Neural crest cell (in vitro differentiated cells): ENCODE measurements around the gene CADPS. TPM values are rescaled to one million over a fixed set of nuclear protein-coding genes. Genes with fewer than 3 reads are reported as not detected.

Experiments used
- DNase-seq: peaks from one replicate; pipeline ENCODE4 v3.0.0; 2021; ENCODE audit warnings: low read depth, mixed read lengths, low spot score
- H3K27ac Mint-ChIP-seq: one replicate; pipeline ENCODE4 v1.8.0; 2021; ENCODE audit warnings: mild to moderate bottlenecking, mixed read lengths; ENCODE audit not compliant: unreplicated experiment
- H3K27me3 Mint-ChIP-seq: 2 replicates; pipeline ENCODE4 v1.8.0; 2021; ENCODE audit warnings: low read depth, mild to moderate bottlenecking, mixed read lengths
- H3K36me3 Mint-ChIP-seq: 2 replicates; pipeline ENCODE4 v1.8.0; 2021; ENCODE audit warnings: low read depth, mild to moderate bottlenecking, mixed read lengths
- H3K4me1 Mint-ChIP-seq: 2 replicates; pipeline ENCODE4 v1.8.0; 2021; ENCODE audit warnings: mixed read lengths
- H3K4me3 Mint-ChIP-seq: one replicate; pipeline ENCODE4 v1.8.0; 2021; ENCODE audit warnings: mild to moderate bottlenecking, mixed read lengths
- H3K9me3 Mint-ChIP-seq: 2 replicates; pipeline ENCODE4 v1.8.0; 2021; ENCODE audit warnings: mixed read lengths
- total RNA-seq: library from RNA; stranded (reverse); gene quantifications from 2 replicates; pipeline ENCODE4 v1.2.1, GENCODE V29; 2021
- TF ChIP-seq, protein P1 (sequence below): fragments of 200-600 bp; sonication (generic); conservative IDR thresholded peaks from 2 replicates; pipeline ENCODE4 v1.5.0; 2021; ENCODE audit warnings: antibody characterized with exemption, mild to moderate bottlenecking

Gene CADPS
- total RNA-seq, 1 donor from 2014 or later: 9.3 TPM

DNA sequence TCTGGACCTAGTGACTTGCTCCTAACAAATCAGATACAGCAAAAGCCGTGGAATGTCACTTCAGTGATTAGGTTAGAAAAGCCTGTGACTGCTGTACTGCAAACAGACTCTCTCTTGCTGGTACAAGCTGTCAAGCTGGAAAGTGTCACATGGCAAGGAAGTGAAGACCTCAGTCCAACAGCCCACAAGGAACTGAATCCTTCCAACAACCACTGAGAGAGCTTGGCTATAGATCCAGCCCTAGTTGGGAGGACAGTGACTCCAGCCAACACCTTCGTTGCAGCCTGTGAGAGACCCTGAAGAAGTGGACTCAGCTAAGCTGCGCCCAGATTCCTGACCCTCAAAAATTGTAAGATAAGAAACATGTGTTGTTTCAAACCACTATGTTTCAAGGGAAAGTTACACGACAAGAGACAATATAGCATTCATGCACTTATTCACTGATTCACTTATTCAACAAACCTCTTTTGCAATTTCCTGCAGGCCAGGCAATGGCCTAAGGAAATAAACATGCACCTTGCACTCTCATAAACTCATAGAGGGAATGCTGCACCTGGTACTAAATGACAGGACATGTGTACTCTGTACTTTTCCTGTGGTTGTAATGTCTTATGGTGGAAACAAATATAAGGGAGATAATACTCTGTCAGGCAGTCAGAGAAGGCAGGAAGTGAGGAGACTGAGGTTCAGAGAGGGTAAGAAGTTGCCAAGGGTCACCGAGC lies 142.9 kb downstream of the CADPS start:
- no peak overlapping the region for H3K27ac Mint-ChIP-seq
- no peak overlapping the region for H3K4me3 Mint-ChIP-seq
- H3K36me3 Mint-ChIP-seq: no peaks in the 10 kb centered on the region
- no peak for DNase-seq
- peaks cover 6% of the 10 kb centered on the region for H3K4me1 Mint-ChIP-seq
- no peaks in the 10 kb centered on the region for H3K9me3 Mint-ChIP-seq
- TF ChIP-seq, protein P1, sequence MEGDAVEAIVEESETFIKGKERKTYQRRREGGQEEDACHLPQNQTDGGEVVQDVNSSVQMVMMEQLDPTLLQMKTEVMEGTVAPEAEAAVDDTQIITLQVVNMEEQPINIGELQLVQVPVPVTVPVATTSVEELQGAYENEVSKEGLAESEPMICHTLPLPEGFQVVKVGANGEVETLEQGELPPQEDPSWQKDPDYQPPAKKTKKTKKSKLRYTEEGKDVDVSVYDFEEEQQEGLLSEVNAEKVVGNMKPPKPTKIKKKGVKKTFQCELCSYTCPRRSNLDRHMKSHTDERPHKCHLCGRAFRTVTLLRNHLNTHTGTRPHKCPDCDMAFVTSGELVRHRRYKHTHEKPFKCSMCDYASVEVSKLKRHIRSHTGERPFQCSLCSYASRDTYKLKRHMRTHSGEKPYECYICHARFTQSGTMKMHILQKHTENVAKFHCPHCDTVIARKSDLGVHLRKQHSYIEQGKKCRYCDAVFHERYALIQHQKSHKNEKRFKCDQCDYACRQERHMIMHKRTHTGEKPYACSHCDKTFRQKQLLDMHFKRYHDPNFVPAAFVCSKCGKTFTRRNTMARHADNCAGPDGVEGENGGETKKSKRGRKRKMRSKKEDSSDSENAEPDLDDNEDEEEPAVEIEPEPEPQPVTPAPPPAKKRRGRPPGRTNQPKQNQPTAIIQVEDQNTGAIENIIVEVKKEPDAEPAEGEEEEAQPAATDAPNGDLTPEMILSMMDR: no peak
- no peaks in the 10 kb centered on the region for H3K27me3 Mint-ChIP-seq

DNA sequence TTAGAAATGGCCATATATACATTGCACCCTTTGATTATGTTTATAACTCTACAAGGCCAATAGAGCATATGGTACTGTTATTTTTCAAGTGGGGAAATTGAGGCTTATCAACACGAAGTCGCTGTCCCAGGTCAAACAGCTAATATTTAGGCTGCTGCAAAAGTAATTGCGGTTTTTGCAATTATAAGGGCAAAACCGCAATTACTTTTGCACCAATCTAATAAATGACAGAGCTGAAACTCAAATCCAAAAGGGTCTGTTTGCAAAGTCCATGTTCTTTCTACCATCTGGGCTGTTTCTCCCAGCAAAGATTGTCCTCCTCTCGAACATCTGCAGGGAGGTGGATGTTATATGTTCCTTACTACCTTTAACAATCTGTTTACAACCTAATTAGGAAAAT lies 147.2 kb downstream of the CADPS start:
- Mint-ChIP-seq H3K4me3 (no peak overlapping the region), H3K9me3 (no peaks in the 10 kb centered on the region), H3K27ac (no peak overlapping the region), H3K36me3 (no peaks in the 10 kb centered on the region), H3K27me3 (no peaks in the 10 kb centered on the region), H3K4me1 (peaks cover 14% of the 10 kb centered on the region)
- DNase-seq: no peak
- TF ChIP-seq, protein P1: no peak

DNA sequence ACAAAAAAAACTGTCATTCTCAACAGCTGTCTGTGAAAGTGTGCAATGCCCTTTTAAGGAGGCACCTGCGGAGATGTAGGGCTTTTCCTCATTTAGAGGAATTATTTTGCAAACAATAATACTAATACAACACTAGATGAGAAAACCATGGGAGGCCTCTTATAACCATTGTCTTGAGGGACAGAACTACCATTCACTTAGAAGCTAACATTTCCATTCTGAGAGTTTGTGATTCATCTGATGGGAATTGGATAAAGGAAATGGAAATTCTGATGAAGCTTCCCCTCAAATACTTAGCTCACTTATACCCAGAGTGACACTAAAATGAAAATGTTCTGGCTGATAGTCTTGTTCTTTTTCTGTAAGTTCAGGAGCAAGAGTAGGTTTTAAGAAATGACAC lies 147.7 kb downstream of the CADPS start:
- H3K27ac Mint-ChIP-seq: no peak overlapping the region
- H3K4me1 Mint-ChIP-seq: peaks cover 14% of the 10 kb centered on the region

DNA sequence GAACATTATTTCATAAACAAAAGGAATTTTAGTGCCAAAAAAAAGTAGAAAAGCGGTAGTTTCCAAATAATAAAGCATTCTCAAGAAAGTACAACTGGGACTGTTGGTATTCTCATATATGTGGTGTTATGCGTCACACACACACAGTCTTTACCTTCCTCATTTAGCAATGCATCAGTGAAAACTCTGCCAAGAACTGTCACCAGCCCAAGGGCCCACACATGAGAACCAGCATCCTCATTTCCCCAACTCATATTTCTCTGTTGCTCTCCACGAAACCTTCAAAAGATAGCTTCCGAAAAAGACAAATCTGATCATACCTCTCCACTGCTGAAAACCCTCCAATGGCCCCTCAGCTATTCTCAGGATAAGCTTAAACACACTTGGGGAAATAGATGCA lies 150.7 kb downstream of the CADPS start:
- no peak for DNase-seq
- H3K36me3 Mint-ChIP-seq: no peaks in the 10 kb centered on the region
- H3K27me3 Mint-ChIP-seq: no peaks in the 10 kb centered on the region
- TF ChIP-seq, protein P1: no peak
- no peak overlapping the region for H3K27ac Mint-ChIP-seq
- H3K9me3 Mint-ChIP-seq: no peaks in the 10 kb centered on the region
- peaks cover 14% of the 10 kb centered on the region for H3K4me1 Mint-ChIP-seq
- no peak overlapping the region for H3K4me3 Mint-ChIP-seq

More for the DNA sequence above, 147.7 kb downstream of the CADPS start:
- Mint-ChIP-seq H3K9me3 (no peaks in the 10 kb centered on the region), H3K27me3 (no peaks in the 10 kb centered on the region), H3K4me3 (no peak overlapping the region), H3K36me3 (no peaks in the 10 kb centered on the region)
- TF ChIP-seq, protein P1: no peak
- no peak for DNase-seq

DNA sequence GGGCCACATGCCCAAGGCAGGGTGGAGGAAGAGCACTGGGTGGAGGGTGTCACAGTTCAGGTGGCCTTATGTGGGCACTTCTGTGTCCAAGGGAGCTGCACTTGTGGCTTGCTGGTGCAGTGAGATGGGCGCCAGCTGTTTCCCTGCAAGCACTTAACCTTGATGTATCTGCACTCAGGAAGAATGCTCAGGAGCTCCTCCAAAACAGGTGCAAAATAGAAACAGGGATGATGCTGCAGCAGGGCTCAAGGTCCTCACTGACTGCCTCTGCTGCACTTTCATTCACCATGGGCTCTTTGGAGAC lies 151.3 kb downstream of the CADPS start:
- DNase-seq: no peak
- H3K27ac Mint-ChIP-seq: no peak overlapping the region
- H3K9me3 Mint-ChIP-seq: no peaks in the 10 kb centered on the region
- H3K36me3 Mint-ChIP-seq: no peaks in the 10 kb centered on the region
- TF ChIP-seq, protein P1: no peak
- no peak overlapping the region for H3K4me3 Mint-ChIP-seq
- H3K27me3 Mint-ChIP-seq: no peaks in the 10 kb centered on the region
- peaks cover 14% of the 10 kb centered on the region for H3K4me1 Mint-ChIP-seq
